PC-3 (cell line): ENCODE results near the gene CALM3. TPM values are rescaled to one million over a fixed set of nuclear protein-coding genes. Genes with fewer than 3 reads are reported as not detected.

Source experiments
- ATAC-seq: fragments of 200-7000 bp; cut with Tn5 transposase; 2 replicates; pipeline ENCODE4 v1.9.1; 2020; ENCODE audit warnings: mild to moderate bottlenecking, moderate library complexity
- BruUV-seq: library from RNA; stranded (reverse); fragments of 400-500 nt; replicated peaks from 2 replicates; lab custom pipeline; 2021; lab: Mats Ljungman, UMichigan
- CTCF ChIA-PET: fragments of 300-600 bp; sonication (Branson Sonifier 250); formaldehyde crosslinking; loops from one replicate; lab custom pipeline; 2022; ENCODE audit warnings: antibody characterized with exemption; lab: Charles Lee
- POLR2A ChIA-PET: fragments of 300-600 bp; sonication (Branson Sonifier 250); formaldehyde crosslinking; loops from one replicate; lab custom pipeline; 2022; ENCODE audit warnings: antibody characterized with exemption; ENCODE audit not compliant: unreplicated experiment; lab: Charles Lee
- DNase-seq: peaks from one replicate; pipeline ENCODE4 v3.0.0-alpha.2; 2015
- H2AFZ ChIP-seq: fragments of 300-600 bp; sonication (generic); 2 replicates; pipeline ENCODE4 v1.6.0; 2016; ENCODE audit warnings: antibody characterized with exemption, low read length
- H3F3A ChIP-seq: fragments of 300-600 bp; sonication (generic); one replicate; pipeline ENCODE4 v1.6.0; 2017; ENCODE audit warnings: antibody characterized with exemption, low read length, control low read depth, mild to moderate bottlenecking; ENCODE audit not compliant: unreplicated experiment
- H3K27ac ChIP-seq: fragments of 300-600 bp; sonication (generic); 2 replicates; pipeline ENCODE4 v1.5.1; 2016; ENCODE audit warnings: mild to moderate bottlenecking, low read length
- H3K27me3 ChIP-seq: fragments of 300-600 bp; sonication (generic); 2 replicates; pipeline ENCODE4 v1.6.1; 2016; ENCODE audit warnings: low read length, mixed read lengths
- H3K36me3 ChIP-seq: fragments of 300-600 bp; sonication (generic); 2 replicates; pipeline ENCODE4 v1.6.1; 2016; ENCODE audit warnings: low read depth, mixed run types, low read length, mixed read lengths
- H3K4me1 ChIP-seq: fragments of 300-600 bp; sonication (generic); 2 replicates; pipeline ENCODE4 v1.5.1; 2016; ENCODE audit warnings: low read length; ENCODE audit not compliant: insufficient read depth
- H3K4me2 ChIP-seq: fragments of 300-600 bp; sonication (generic); 2 replicates; pipeline ENCODE4 v1.6.0; 2016; ENCODE audit warnings: low read length
- H3K4me3 ChIP-seq: fragments of 300-600 bp; sonication (generic); 2 replicates; pipeline ENCODE4 v1.5.1; 2016; ENCODE audit warnings: mild to moderate bottlenecking, low read length, mixed read lengths
- H3K79me2 ChIP-seq: fragments of 300-600 bp; sonication (generic); 2 replicates; pipeline ENCODE4 v1.6.1; 2017; ENCODE audit warnings: low read length, mixed read lengths
- H3K9ac ChIP-seq: fragments of 300-600 bp; sonication (generic); 2 replicates; pipeline ENCODE4 v1.6.0; 2016; ENCODE audit warnings: mild to moderate bottlenecking, low read length
- H3K9me2 ChIP-seq: fragments of 300-600 bp; sonication (generic); replicated peaks from 2 replicates; pipeline ENCODE4 v1.6.1; 2016; ENCODE audit warnings: mixed run types, low read length, mixed read lengths
- H3K9me3 ChIP-seq: fragments of 300-600 bp; sonication (generic); 2 replicates; pipeline ENCODE4 v1.6.1; 2016; ENCODE audit warnings: low read length, mixed read lengths
- H4K20me1 ChIP-seq: fragments of 300-600 bp; sonication (generic); 2 replicates; pipeline ENCODE4 v1.6.1; 2016; ENCODE audit warnings: low read length, mixed read lengths
- EZH2 ChIP-seq: fragments of 300-600 bp; sonication (generic); IDR thresholded peaks from one replicate; pipeline ENCODE4 v1.6.1; 2017; ENCODE audit warnings: antibody characterized with exemption, mild to moderate bottlenecking, low read length; ENCODE audit not compliant: unreplicated experiment
- EZH2phosphoT487 ChIP-seq: fragments of 300-600 bp; sonication (generic); IDR thresholded peaks from 2 replicates; pipeline ENCODE4 v1.6.1; 2018; ENCODE audit warnings: mild to moderate bottlenecking, antibody characterized with exemption, low read length, borderline replicate concordance
- intact Hi-C: fragments of 100-400 bp; cut with micrococcal nuclease; formaldehyde crosslinking; loops from 2 replicates; pipeline ENCODE4 v1.9.0; 2023
- total RNA-seq: library from RNA; depleted of rRNA; stranded (reverse); fragments of >200 nt; gene quantifications from 2 replicates; pipeline ENCODE4 v1.2.3, GENCODE V29; 2014
- TF ChIP-seq, protein P1 (sequence below): fragments of 300-600 bp; sonication (generic); conservative IDR thresholded peaks from 2 replicates; pipeline ENCODE4 v1.5.1; 2017; ENCODE audit warnings: antibody characterized with exemption, low read depth, mild to moderate bottlenecking, low read length

CALM3 gene
- total RNA-seq, 1 experiment from 2014 or later = 160 TPM

DNA sequence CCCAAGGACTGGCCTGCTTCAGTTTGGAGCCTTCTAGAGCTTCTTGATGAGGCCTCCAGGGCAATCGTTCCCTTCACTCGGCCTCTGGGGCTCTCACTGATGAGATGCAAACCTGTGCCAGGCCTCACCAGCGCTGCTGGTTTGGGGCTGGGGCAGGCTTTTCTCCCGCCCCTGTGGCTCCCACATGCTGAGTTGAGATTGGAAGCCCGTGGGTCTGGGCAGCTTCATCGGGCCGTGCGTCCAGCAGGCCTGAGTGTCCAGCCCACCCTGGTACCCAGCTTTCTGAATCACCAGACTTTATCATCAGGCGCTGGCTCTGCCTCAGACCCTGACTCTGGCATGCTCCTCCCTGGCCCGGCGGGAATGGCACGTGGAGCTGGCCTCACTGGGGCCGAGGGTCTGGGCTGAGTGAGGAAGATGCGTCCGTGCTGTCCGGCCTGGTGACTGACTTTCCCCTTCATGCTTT, 4.3 kb downstream of the CALM3 start:
- Histone ChIP-seq H3K27ac (no peak overlapping the region), H3K36me3 (peaks cover 13% of the 10 kb centered on the region; the same call in 1 of the 2 replicates), H3K4me1 (peaks cover 13% of the 10 kb centered on the region), H3K9ac (no peak overlapping the region), H3K27me3 (no peaks in the 10 kb centered on the region), H3K9me2 (no peaks in the 10 kb centered on the region), H2AFZ (no peak overlapping the region), H3K4me2 (no peak overlapping the region), H3K4me3 (no peak overlapping the region), H3K79me2 (peaks cover 44% of the 10 kb centered on the region), H4K20me1 (peaks cover 25% of the 10 kb centered on the region), H3F3A (no peaks in the 10 kb centered on the region), H3K9me3 (no peaks in the 10 kb centered on the region)
- TF ChIP-seq, protein P1, sequence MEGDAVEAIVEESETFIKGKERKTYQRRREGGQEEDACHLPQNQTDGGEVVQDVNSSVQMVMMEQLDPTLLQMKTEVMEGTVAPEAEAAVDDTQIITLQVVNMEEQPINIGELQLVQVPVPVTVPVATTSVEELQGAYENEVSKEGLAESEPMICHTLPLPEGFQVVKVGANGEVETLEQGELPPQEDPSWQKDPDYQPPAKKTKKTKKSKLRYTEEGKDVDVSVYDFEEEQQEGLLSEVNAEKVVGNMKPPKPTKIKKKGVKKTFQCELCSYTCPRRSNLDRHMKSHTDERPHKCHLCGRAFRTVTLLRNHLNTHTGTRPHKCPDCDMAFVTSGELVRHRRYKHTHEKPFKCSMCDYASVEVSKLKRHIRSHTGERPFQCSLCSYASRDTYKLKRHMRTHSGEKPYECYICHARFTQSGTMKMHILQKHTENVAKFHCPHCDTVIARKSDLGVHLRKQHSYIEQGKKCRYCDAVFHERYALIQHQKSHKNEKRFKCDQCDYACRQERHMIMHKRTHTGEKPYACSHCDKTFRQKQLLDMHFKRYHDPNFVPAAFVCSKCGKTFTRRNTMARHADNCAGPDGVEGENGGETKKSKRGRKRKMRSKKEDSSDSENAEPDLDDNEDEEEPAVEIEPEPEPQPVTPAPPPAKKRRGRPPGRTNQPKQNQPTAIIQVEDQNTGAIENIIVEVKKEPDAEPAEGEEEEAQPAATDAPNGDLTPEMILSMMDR = no peak
- no peak for TF ChIP-seq EZH2
- TF ChIP-seq EZH2phosphoT487 = no peak
- BruUV-seq = no TSS peak
- ChIA-PET POLR2A (no interaction called here), CTCF (no interaction called here)
- ATAC-seq = no peak
- intact Hi-C loops = no loop called here
- DNase-seq = no peak

DNA sequence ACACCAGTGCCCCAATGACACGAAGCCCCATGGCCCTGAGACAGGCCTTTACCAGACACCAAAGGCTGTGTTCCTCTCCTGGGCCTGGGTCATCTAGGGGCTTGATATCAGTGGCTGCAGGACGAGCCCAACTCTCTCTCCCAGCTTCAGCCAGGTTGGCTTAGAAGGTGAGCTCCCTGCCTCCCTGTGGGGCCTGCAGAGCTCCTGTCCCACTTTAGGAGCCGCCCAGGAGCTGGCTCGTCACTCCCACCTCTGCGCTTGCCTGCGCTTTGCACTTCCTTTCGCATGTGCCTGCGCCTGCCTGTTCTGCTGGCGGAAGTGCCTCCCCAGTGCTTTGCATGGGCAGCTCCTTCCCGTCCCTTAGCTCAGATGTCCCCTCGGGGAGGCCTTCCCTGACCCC, 4.9 kb downstream of the CALM3 start:
- ATAC-seq (no peak), DNase-seq (no peak)
- no peak overlapping the region for H3K27ac ChIP-seq
- no peaks in the 10 kb centered on the region for H3K9me2 ChIP-seq
- POLR2A ChIA-PET = no interaction called here
- no peak overlapping the region for H3K4me2 ChIP-seq
- H3K4me3 ChIP-seq = no peak overlapping the region
- no peaks in the 10 kb centered on the region for H3K9me3 ChIP-seq
- no peak overlapping the region for H3K9ac ChIP-seq
- TF ChIP-seq EZH2phosphoT487 = no peak
- H2AFZ ChIP-seq = no peak overlapping the region
- H3K4me1 ChIP-seq = peaks cover 13% of the 10 kb centered on the region
- no peaks in the 10 kb centered on the region for H3K27me3 ChIP-seq
- no TSS peak for BruUV-seq
- intact Hi-C loops = no loop called here
- H4K20me1 ChIP-seq = peaks cover 25% of the 10 kb centered on the region
- H3K36me3 ChIP-seq = peaks cover 13% of the 10 kb centered on the region; the same call in 1 of the 2 replicates
- CTCF ChIA-PET = no interaction called here
- H3K79me2 ChIP-seq = peaks cover 44% of the 10 kb centered on the region
- H3F3A ChIP-seq = no peaks in the 10 kb centered on the region

DNA sequence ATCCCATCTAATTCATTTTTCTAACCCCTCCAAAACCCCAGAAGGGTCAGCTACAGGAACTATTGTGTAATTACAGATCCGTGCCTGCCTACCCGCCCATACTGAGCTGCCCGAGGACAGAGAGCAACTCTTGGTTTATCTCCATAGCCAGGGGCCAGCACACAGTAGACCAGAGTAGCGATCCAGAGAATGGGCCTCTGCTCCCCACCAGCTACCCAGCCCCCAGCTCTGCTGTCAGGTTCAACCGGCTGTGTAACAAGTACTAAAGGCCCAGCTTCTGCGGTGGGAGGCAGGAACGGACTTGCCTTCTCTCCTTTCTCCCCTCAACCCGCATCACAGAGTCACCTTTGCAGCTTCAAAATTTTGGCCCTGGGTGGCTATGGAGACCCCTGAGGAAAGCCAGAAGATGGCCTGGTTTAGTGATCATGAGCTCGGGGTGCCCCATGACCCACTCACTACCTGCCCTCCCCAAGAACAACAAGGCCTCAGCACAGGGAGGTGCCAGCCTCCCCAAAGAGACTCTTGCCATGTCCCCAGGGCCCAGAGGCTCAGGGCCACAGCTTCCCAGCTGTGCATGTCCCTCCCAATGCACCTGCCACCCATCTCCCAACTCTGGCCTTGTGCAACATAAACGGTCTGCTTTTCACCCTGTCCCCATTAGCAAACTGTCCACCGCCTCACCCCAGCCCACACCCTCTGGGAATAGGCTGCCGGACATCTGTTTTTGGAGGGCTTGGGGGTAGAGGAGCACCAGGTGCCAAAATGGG, 5.7 kb downstream of the CALM3 start:
- POLR2A ChIA-PET = no interaction called here
- Histone ChIP-seq H4K20me1 (peaks cover 25% of the 10 kb centered on the region), H3K79me2 (peaks cover 37% of the 10 kb centered on the region), H3F3A (no peaks in the 10 kb centered on the region), H3K4me1 (peaks cover 13% of the 10 kb centered on the region), H3K9me2 (no peaks in the 10 kb centered on the region), H3K27ac (no peak overlapping the region), H3K27me3 (no peaks in the 10 kb centered on the region), H3K4me2 (no peak overlapping the region), H3K9ac (no peak overlapping the region), H2AFZ (no peak overlapping the region), H3K36me3 (peaks cover 13% of the 10 kb centered on the region; the same call in 1 of the 2 replicates), H3K4me3 (no peak overlapping the region), H3K9me3 (no peaks in the 10 kb centered on the region)
- CTCF ChIA-PET = no interaction called here
- ATAC-seq (no peak), DNase-seq (no peak)
- intact Hi-C loops = no loop called here
- TF ChIP-seq EZH2 (no peak), EZH2phosphoT487 (no peak)
- TF ChIP-seq, protein P1 = no peak
- BruUV-seq = no TSS peak
